HAP-1 (cell line): ENCODE results near the gene CCNH.

Experiments used
- DNase-seq, 2 experiments: peaks; one replicate each; pipeline ENCODE4 v3.0.0-alpha.2; 2016 to 2020; ENCODE audit warnings: low spot score in 2 of 2
- H3K27me3 ChIP-seq: fragments of 250-450 bp; sonication (Bioruptor Pico); 2 replicates; pipeline ENCODE4 v1.5.1; 2020; ENCODE audit warnings: low read depth, mild to moderate bottlenecking, moderate library complexity
- H3K36me3 ChIP-seq: fragments of 250-450 bp; sonication (Bioruptor Pico); replicated peaks from 2 replicates; pipeline ENCODE4 v1.5.1; 2020; ENCODE audit warnings: mild to moderate bottlenecking
- H3K4me1 ChIP-seq: fragments of 250-450 bp; sonication (Bioruptor Pico); 2 replicates; pipeline ENCODE4 v1.5.1; 2020; ENCODE audit warnings: mild to moderate bottlenecking
- H3K4me3 ChIP-seq: fragments of 250-450 bp; sonication (Bioruptor Pico); 2 replicates; pipeline ENCODE4 v1.5.1; 2020; ENCODE audit warnings: mild to moderate bottlenecking, moderate library complexity
- H3K9me3 ChIP-seq: fragments of 250-450 bp; sonication (Bioruptor Pico); 2 replicates; pipeline ENCODE4 v1.5.1; 2020; ENCODE audit warnings: mild to moderate bottlenecking, moderate library complexity
- in situ Hi-C: fragments of 300-500 bp; cut with MboI; formaldehyde crosslinking; loops from 3 replicates; pipeline ENCODE4 v1.14.3; 2020; ENCODE audit warnings: low sequenced_read_pairs, inconsistent platforms, mixed read lengths

The CCNH gene

GRCh38 chr5:87418506-87418905, 5.8 kb upstream of the CCNH start:
- H3K4me3 ChIP-seq = no peak overlapping the region
- H3K9me3 ChIP-seq = no peaks in the 10 kb centered on the region
- H3K36me3 ChIP-seq = no peaks in the 10 kb centered on the region
- peaks cover 6% of the 10 kb centered on the region; the same call in 1 of the 2 replicates for H3K4me1 ChIP-seq
- no peak for DNase-seq
- in situ Hi-C loops = loop anchor here (10.0 kb wide), 1 partner anchor 1256 kb away; no protein-coding TSS in a partner anchor
- no peaks in the 10 kb centered on the region for H3K27me3 ChIP-seq

- in situ Hi-C loops = loop anchor here (10.0 kb wide), 1 partner anchor 1262 kb away; no protein-coding TSS in a partner anchor
- Histone ChIP-seq H3K9me3 (no peaks in the 10 kb centered on the region), H3K4me3 (peak overlapping the region; percentile 69), H3K36me3 (peaks cover 25% of the 10 kb centered on the region), H3K4me1 (peaks cover 19% of the 10 kb centered on the region), H3K27me3 (no peaks in the 10 kb centered on the region)
- no peak for DNase-seq
Measured at GRCh38 chr5:87413343-87413645, 564 bp upstream of the CCNH start.

- peaks cover 19% of the 10 kb centered on the region for H3K4me1 ChIP-seq
- in situ Hi-C loops = loop anchor here (10.0 kb wide), 1 partner anchor 1263 kb away; no protein-coding TSS in a partner anchor
- peaks cover 37% of the 10 kb centered on the region for H3K36me3 ChIP-seq
- no peaks in the 10 kb centered on the region for H3K27me3 ChIP-seq
- DNase-seq = peak; percentile 17 to 20
- no peaks in the 10 kb centered on the region for H3K9me3 ChIP-seq
- H3K4me3 ChIP-seq = peak overlapping the region; percentile 69
Measured at GRCh38 chr5:87411973-87412629, 629 bp downstream of the CCNH start.

- H3K9me3 ChIP-seq = no peaks in the 10 kb centered on the region
- no peaks in the 10 kb centered on the region for H3K27me3 ChIP-seq
- in situ Hi-C loops = loop anchor here (10.0 kb wide), 1 partner anchor 1263 kb away; no protein-coding TSS in a partner anchor
- DNase-seq = no peak
- H3K36me3 ChIP-seq = peaks cover 41% of the 10 kb centered on the region
- peaks cover 19% of the 10 kb centered on the region for H3K4me1 ChIP-seq
- H3K4me3 ChIP-seq = peak overlapping the region; percentile 69
Measured at GRCh38 chr5:87411586-87411972, 1.2 kb downstream of the CCNH start.

- Histone ChIP-seq H3K4me3 (peak overlapping the region; percentile 69; the same call in 1 of the 2 replicates), H3K36me3 (peaks cover 47% of the 10 kb centered on the region), H3K4me1 (peaks cover 19% of the 10 kb centered on the region), H3K27me3 (no peaks in the 10 kb centered on the region), H3K9me3 (no peaks in the 10 kb centered on the region)
- no peak for DNase-seq
- in situ Hi-C loops = loop anchor here (10.0 kb wide), 1 partner anchor 1264 kb away; no protein-coding TSS in a partner anchor
Measured at GRCh38 chr5:87410931-87411330, 1.8 kb downstream of the CCNH start.

GRCh38 chr5:87408204-87408603, 4.5 kb downstream of the CCNH start:
- H3K4me3 ChIP-seq = no peak overlapping the region
- peaks cover 73% of the 10 kb centered on the region for H3K36me3 ChIP-seq
- peaks cover 16% of the 10 kb centered on the region for H3K4me1 ChIP-seq
- DNase-seq = no peak
- no peaks in the 10 kb centered on the region for H3K27me3 ChIP-seq
- in situ Hi-C loops = no loop called here
- H3K9me3 ChIP-seq = no peaks in the 10 kb centered on the region

- DNase-seq = no peak
- H3K9me3 ChIP-seq = no peaks in the 10 kb centered on the region
- peaks cover 4% of the 10 kb centered on the region for H3K4me1 ChIP-seq
- no peak overlapping the region for H3K4me3 ChIP-seq
- H3K36me3 ChIP-seq = peaks cover 94% of the 10 kb centered on the region
- in situ Hi-C loops = no loop called here
- no peaks in the 10 kb centered on the region for H3K27me3 ChIP-seq
Measured at GRCh38 chr5:87405472-87406155, 7.1 kb downstream of the CCNH start.

- no peaks in the 10 kb centered on the region for H3K9me3 ChIP-seq
- in situ Hi-C loops = no loop called here
- H3K27me3 ChIP-seq = no peaks in the 10 kb centered on the region
- H3K4me3 ChIP-seq = no peak overlapping the region
- peaks cover 93% of the 10 kb centered on the region for H3K36me3 ChIP-seq
- no peaks in the 10 kb centered on the region for H3K4me1 ChIP-seq
- DNase-seq = no peak
Measured at GRCh38 chr5:87404359-87404758, 8.4 kb downstream of the CCNH start.

- Histone ChIP-seq H3K36me3 (peaks cover 92% of the 10 kb centered on the region), H3K4me1 (no peaks in the 10 kb centered on the region), H3K9me3 (no peaks in the 10 kb centered on the region), H3K4me3 (no peak overlapping the region), H3K27me3 (no peaks in the 10 kb centered on the region)
- DNase-seq = no peak
- in situ Hi-C loops = no loop called here
Measured at GRCh38 chr5:87403899-87404298, 8.8 kb downstream of the CCNH start.

GRCh38 chr5:87403409-87403808, 9.3 kb downstream of the CCNH start:
- Histone ChIP-seq H3K4me1 (no peaks in the 10 kb centered on the region), H3K36me3 (peaks cover 89% of the 10 kb centered on the region), H3K27me3 (no peaks in the 10 kb centered on the region), H3K4me3 (no peak overlapping the region), H3K9me3 (no peaks in the 10 kb centered on the region)
- DNase-seq = no peak
- in situ Hi-C loops = no loop called here

GRCh38 chr5:87401626-87402025, 11.1 kb downstream of the CCNH start:
- no peaks in the 10 kb centered on the region for H3K27me3 ChIP-seq
- no peaks in the 10 kb centered on the region for H3K9me3 ChIP-seq
- in situ Hi-C loops = no loop called here
- DNase-seq = no peak
- H3K4me3 ChIP-seq = no peak overlapping the region
- H3K4me1 ChIP-seq = no peaks in the 10 kb centered on the region
- peaks cover 90% of the 10 kb centered on the region for H3K36me3 ChIP-seq

- peaks cover 85% of the 10 kb centered on the region for H3K36me3 ChIP-seq
- no peaks in the 10 kb centered on the region for H3K9me3 ChIP-seq
- no peaks in the 10 kb centered on the region for H3K27me3 ChIP-seq
- no peak overlapping the region for H3K4me3 ChIP-seq
- DNase-seq = peak in 1 of 2 experiments; percentile 61
- in situ Hi-C loops = no loop called here
- no peaks in the 10 kb centered on the region for H3K4me1 ChIP-seq
Measured at GRCh38 chr5:87400305-87400899, 12.3 kb downstream of the CCNH start.

GRCh38 chr5:87399720-87400119, 13.0 kb downstream of the CCNH start:
- Histone ChIP-seq H3K4me3 (no peak overlapping the region), H3K36me3 (peaks cover 85% of the 10 kb centered on the region), H3K4me1 (no peaks in the 10 kb centered on the region), H3K9me3 (no peaks in the 10 kb centered on the region), H3K27me3 (no peaks in the 10 kb centered on the region)
- no peak for DNase-seq
- in situ Hi-C loops = no loop called here

- in situ Hi-C loops = no loop called here
Measured at GRCh38 chr5:87398981-87399614, 13.6 kb downstream of the CCNH start.

More at GRCh38 chr5:87398981-87399614, 13.6 kb downstream of the CCNH start:
- no peak for DNase-seq
- Histone ChIP-seq H3K27me3 (no peaks in the 10 kb centered on the region), H3K4me3 (no peak overlapping the region), H3K9me3 (no peaks in the 10 kb centered on the region), H3K36me3 (peaks cover 85% of the 10 kb centered on the region), H3K4me1 (no peaks in the 10 kb centered on the region)
